DMS 273 treated with DMSO at 0.1 percent for 48 hours (cell line): ENCODE results near the gene COL28A1.
"Not testable (repeated sequence)": the region's sequence is repeated elsewhere in the genome, so short reads cannot be mapped to it uniquely, and the experiment has no call there.

ENCODE experiments used
- DNase-seq: peaks from one replicate; lab custom pipeline; 2025; lab: John Stamatoyannopoulos, UW

COL28A1 gene

DNA sequence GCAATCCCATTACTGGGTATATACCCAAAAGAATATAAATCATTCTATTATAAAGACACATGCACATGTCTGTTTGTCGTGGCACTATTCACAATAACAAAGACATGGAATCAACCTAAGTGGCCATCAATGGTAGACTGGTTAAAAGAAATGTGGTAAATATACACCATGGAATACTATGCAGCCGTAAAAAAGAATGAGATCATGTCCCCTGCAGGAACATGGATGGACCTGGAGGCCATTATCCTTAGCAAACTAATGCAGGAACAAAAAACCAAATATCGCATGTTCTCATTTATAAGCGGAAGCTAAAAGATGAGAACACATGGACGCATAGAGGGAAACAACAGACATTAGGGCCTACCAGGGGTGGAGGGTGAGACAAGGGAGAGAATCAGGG is 25.9 kb upstream of the COL28A1 start:
- not testable (repeated sequence) for DNase-seq

DNA sequence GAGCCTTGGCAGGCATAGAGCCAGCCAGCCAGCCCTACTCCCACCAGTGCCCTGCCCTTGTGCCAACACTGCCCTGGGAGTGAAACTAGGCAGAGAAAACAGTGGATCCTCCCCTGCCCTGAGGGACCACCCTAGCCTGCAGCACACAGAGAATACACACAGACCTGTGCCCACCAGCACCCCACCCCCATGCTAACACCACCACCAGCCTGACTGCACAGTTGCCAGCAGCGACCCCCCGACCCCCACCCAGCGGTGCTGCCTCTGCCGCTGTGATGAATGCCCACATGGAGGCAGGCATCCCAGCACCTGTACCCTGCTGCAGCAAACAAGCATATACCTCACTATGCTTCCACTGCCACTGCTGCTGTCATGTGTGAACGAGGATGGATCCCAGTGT is 21.6 kb upstream of the COL28A1 start:
- DNase-seq = no peak

DNA sequence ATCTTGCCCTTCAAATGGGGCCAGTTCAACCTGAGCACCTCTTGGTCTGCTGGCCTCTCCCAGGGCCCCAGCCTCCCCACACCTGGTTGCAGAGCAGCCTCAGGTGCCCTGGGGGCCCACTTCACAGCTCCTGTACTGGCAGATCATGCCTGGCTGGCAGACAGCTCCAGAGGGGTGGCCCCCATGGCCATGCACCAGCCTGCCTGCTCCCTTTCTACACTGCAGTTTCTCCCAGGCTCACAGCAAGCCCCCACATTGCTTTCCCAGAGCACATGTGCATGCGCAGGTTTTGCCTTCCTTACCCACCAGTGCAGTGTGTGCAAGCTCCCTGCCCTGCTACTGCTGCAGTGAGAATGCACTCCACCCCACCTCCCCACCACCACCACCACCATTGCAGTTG is 21.2 kb upstream of the COL28A1 start:
- DNase-seq = no peak

DNA sequence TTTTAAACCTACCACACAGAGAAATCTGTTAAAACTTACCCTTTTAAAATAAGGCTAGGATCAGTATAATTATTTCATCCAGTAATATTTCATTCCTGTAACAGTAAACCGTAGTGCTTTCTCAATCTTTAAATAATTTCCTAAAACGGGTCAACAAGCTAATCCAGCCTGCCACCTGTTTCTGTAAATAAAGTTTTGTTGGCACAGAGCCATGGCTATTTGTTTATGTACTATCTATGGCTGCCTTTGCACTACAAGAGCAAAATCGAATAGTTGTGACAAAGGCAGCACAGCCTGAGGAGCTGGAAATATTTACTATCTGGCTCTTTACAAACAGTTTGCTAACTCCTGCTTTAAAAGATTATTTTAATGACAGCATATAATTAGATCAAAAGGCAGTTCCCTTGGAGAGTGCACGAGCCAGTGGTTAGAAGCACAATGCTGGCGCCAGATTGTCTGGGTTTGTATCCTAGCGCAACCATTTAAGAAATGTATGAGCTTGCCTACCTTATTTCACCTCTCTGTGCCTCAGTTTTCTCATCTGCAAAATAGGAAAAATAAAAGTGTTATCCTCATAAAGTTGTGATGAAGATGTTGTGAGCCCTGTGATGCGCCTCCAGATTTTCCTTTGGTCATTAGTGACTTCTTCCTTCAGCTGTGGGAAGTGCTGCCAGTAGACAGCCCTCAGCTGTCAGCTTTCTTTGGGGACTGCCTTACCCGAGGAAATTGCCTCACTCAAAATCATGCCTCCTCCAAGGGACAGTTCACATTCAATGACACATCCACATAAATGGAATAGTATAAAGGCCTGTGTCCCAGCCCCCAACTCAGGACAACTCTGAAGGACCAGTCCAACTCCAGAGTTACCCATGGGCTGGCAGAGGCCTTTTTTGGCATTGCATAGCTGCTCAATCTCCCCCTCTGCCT is 19.2 kb upstream of the COL28A1 start:
- DNase-seq = peak; percentile 57

DNA sequence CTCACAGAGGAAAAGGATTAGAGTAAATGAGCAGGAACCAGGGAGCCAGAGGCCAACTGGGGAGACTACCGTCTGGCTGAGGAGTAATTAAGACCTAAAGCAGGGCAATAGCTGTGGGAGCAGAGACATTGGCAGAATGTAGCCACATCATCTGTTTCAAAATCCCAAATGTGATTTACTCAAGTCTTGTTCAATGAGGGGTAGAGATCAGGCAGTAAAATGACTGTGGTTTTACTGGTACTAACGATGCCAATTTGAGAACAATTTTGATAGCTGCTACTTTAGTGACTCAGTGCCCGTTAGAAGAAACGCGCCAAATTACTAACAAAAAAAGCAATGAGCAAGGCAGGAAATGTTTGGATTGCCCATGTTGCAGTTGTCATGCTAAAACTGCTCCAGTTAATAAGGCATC is 18.4 kb upstream of the COL28A1 start:
- DNase-seq = peak; percentile 71

DNA sequence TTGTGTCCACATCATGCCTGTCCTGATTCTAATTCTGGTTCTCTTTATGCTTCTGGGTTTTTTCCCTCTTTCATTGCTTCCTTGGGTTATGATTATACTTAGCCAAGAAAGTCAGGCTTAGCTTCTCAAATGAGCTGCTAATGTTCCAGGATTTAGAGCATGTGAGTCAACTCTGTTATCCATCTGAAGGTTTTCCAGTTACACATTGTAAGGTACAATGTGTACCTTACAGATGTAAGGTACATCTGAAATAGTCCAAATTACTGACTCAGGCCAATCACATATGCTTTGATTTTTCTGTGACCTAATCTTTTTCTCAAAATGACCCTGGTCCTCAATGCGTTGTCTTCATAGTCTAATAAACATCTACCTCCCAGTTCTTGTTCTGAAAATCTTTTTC is 17.7 kb upstream of the COL28A1 start:
- no peak for DNase-seq

DNA sequence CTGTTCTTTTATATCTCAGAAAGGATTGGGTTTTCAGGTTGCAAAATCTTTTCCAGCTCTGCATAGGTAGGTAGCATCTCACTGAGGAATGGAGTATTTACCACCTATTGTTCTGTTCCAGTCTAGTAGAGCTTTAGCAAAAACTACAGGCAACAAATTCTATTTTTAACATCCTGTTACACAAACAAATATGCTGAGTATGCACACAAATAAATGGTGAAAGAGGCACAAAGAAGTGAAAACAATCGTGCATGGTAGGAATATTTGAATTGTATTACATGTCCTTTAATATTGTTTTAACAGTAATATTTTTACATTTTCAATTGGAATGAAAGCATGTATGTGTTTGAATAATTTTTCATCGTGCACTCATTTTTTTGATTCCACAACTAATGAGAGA is 16.5 kb upstream of the COL28A1 start:
- DNase-seq = no peak

DNA sequence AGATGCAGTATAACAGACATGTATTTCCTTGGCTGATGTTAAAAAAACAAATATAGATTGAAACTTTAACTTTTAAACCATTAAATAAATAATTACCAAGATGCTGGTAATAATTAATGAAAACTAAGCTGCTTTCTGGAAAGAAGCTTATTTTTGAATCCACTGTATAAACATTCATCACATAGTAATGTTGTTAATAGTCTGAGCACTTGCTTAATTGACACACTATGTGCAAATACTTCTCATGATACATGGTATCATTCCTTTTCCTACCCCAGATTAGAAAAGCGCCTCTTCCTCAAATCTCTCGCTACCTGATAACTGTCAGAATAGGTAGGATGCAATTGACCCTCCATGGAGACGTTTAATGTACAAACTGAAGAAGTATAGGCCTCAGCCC is 15.0 kb upstream of the COL28A1 start:
- DNase-seq = no peak

DNA sequence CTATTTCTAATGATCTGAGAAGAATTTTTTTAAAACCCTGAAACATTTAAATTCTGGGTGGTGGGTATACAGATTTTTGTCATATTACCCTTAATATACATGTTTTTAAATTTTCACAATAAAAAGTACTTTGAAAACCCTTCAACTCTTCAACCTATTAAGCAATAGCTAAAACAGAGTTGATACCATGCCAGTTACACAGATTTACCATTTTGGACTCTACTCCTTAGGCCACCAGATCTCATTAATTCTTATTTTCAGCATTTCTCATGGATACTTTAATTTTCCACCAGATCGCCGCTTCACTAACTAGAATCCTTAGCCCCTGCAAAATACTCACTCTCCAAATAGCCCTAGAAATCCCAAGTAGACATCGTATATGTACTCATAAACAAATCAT is 12.7 kb upstream of the COL28A1 start:
- DNase-seq = no peak

DNA sequence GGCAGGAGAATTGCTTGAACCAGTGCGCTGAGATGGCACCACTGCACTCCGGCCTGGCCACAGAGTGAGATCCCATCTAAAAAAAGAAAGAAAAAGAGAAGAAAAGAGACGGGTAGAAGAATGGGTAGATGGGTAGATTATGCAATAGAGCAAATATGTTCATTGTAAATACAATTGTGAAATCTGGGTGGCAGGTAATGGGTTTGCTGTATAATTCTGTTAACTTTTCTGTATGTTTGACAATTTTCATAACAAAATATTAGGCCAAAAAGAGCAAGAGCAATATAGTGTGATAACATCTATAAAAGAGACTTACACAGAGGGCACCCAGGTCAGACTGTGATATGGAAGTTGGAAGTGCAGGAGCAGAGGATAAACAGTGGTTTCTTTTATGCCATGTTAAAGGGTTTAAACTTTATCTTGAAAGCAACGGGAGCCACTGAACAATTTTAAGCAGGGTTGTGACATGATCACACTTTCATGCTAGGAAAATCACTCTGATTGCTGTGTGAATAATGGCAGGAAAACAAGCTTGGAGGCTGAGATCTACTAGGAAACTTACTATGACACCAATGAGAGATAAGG is 6.7 kb upstream of the COL28A1 start:
- no peak for DNase-seq

DNA sequence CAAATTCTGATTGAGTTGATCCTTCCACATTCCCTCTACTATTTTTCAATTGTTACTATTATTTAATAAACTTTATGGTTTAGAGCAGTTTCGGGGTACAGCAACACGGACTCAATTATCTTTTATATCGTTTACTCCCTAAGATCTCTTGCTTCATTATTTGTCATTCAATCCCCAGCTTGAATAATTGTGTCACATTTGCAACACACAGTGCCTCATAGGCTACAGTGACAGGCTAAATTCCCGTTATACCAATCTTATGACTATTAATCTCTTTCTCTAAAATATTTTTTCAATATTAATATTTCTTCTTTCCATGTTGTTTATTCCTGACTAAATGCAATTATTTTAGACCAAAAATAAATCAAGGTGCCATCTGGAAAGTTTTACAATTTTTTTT is 4.0 kb upstream of the COL28A1 start:
- DNase-seq = no peak

DNA sequence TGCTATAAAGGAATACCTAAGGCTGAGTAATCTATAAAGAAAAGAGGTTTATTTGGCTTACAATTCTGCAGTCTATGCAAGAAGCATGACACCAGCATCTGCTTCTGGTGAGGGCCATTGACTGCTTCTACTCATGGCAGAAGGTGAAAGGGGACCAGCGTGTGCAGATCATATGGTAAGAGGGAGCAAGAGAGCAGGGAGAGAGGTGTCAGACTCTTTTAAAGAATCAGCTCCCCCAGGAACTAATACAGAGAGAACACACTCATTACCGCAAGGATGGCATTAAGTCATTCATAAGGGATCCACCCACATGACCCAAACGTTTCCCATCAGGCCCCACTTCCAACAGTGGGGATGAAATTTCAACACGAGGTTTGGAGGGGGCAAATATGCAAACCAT is 3.5 kb upstream of the COL28A1 start:
- no peak for DNase-seq

DNA sequence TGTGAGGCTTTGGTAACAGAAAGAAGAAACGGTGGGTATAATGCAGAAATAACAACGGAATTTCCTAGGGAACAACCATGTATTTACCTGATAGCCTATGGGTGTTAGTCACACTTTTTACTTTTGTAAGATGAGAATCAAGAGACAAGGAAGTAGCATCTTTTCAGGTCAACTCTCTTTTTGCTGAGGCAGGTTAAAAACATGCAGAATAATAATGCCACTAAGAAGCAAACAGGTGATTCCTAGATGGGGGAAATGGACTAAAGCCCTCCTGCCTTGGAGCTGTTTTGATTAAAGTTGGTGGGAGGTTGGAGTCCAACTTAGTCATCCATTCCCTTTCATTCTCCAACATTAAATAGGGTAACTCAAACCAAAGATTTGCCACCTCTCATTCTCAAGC is 2.0 kb upstream of the COL28A1 start:
- no peak for DNase-seq

DNA sequence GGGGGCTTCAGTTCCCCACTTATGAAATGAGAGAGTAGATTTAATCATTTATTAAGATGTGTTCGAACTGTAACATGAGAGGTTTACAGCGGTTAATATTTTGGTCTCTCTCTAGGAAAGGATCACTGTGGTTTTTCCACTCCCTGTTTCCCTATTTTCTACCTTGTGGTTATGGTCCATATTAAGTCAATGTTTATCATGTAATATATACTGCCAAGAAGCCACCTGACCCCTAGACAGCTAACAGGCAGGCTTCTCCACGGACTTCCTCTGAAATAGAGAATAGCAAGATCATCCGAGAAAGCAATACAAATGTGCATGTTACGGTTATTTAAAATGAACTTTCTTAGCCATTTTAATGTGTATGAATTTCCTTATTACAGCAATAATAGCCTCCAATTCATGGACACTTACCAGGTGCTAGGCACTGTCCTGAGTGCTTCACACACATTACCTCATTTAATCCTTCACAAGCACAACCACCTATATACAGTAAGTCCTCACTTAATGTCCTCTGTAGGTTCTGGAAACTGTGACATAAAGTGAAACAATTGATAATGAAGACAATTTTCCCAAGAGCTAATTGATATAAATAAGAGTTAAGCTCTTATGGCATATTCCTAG is 835 bp upstream of the COL28A1 start:
- DNase-seq = no peak

DNA sequence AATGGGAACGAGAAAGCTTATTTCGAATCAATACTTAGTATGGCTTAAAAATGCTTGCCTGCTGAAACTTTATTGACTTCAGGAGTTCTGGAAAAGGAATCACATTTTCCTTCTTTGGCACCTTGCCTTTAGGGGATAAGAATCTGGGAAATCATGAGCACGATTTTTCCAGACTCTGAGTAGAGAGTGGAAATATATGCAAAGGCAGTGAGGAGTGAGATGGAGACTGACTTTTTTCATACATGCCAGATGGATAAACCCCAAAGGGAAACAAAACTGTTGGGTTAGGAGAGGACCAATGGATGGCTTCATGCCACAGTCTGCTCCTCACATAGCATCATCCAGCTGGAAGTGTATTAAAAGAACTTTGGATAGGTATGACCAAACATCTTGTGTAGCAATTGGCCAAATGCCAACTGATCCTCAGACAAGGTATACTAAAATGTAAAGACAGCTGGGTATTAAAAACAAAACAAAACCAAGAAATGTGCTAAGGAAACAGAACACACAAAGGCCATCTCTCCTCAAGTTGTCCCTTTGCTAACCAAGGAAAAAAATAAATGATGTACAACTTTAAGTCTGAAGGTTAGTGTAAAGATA is 1.7 kb downstream of the COL28A1 start:
- no peak for DNase-seq

DNA sequence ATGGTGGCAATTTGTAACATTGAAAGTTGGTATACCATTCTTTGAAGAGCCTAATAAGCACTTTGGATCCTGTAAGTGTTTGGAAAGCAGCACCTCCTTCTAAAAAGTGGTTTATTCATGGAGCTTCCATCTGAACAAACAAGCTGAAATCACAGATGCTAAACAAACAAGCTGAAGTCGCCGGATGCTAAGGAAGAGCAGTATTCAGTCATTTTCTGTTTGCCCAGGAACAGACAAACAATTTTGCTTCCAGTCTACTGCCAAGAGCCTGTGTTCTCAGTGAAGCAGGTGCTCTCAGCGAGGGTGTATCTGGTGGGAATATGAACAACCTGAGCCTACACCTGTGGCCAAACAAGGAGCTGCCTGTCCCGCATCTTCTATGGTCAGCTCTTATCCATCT is 6.3 kb downstream of the COL28A1 start:
- no peak for DNase-seq

DNA sequence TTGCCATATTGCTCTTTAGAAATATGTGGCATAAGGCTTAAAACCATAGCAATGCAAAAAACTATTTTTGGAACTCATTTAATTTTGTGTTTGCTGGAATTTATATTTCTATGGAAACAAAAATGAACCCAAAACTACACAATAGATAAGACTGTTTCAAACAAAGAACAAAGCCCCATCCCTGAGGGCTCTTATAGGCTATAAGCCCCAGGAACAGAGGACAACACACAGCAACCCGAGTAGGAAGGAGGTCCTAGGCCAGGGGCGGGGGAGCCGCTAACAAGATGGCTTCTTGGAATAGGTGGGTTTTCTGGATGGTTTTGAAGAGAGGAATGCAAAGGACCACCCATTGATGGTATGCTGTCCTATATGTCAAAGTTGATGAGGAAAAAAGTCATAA is 8.6 kb downstream of the COL28A1 start:
- no peak for DNase-seq

DNA sequence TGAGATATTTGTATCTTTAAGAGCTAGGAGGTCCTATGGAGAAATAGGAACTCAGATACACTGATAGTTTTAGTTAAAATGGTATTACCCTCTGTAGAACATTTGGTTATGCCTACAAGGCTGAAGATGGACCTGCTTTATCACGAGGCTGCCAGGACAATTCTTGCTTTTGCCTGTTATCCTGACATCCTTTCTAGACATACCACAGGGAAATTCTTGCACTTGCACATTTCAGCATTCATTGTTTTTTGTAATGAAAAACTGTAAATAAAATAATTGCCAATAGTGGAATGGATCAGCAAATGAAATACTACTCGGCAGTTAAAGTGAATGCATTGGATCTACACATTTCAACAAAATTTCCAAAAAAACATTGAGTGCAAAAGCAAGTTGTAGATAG is 9.7 kb downstream of the COL28A1 start:
- DNase-seq = no peak

DNA sequence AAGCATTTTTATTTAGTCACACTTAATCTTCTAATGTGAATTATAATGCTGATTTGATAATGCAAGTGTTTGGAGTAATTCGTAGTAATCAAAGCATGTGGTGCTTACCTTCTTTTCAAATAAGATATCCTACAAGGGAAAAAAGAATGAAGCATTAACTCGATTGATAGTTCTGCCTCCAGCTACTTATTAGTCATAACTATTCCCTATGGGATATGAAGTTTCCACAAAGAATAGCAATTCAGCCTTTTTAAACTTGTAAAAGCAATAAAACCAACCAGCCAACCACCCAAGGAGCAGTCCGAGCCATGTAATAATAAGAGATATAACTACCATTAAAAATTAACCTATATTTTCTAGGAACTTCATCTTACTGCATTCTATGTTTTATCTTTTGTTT is 11.6 kb downstream of the COL28A1 start:
- no peak for DNase-seq

DNA sequence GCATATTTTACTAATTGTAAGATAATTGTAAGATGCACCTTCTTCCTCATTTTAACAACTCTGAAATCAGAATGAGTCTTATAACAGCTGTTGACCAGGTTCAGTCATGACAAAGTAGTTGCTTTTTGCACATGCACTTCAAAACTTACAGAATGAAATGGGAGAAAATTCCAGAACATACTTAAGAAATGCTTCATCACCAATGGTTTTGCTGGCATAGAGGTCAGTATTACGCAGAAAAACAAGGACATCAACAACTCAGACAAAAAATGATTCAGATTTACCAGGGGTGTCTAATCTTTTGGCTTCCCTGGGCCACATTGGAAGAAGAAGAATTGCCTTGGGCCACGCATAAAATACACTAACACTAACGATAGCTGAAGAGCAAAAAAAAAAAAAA is 13.3 kb downstream of the COL28A1 start:
- DNase-seq = no peak

DNA sequence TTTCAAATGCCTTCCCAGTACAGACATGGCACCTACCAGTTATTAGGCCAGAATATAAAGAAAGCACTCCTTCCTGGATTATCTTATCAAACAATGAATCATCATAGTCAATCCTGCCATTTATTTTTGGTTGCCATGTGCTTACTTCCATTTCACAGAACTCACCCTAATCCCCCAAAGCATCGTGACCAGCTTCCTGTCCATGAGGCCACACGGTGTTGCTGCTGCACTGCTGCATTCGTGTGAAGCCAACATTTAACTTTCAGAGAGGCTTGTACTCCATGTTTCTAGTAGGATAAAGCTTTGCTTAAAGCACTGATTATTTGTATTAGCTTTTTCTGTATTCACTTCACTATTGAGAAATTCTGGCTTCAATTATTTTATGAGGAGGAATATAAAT is 14.4 kb downstream of the COL28A1 start:
- no peak for DNase-seq

DNA sequence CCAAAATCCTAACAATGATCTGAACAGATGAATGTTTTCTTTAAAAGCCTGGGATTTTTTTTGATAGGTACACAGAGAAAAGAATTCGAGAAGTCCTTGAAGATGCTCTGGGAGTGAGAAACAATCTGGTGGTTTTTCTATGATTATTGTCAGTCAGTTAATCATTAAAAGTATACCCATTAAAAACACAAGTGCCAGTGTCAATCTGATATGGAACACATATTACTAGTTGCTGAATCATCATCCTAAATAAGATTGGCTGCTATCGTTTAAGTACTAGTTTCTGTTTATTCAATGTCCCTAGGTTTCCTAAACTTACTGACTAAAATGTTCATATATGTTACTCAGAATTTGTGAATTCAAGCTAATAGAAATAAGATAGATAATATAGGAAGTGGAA is 16.1 kb downstream of the COL28A1 start:
- no peak for DNase-seq

DNA sequence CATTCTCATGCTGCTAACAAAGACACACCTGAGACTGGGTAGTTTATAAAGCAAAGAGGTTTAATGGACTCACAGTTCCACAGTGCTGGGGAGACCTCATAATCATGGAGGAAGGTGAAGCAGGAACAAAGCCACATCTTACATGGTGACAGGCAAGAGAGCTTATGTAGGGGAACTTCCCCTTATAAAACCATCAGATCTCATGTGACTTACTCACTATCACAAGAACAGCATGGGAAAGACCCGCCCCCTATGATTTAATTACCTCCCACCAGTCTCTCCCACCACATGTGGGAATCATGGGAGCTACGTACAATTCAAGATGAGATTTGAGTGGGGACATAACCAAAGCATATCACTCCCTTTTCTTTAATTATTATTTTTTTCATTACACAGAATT is 16.6 kb downstream of the COL28A1 start:
- no peak for DNase-seq
